HepG2 (cell line): ENCODE measurements around the gene TMEM196. TPM values are rescaled to one million over a fixed set of nuclear protein-coding genes. Genes with fewer than 3 reads are reported as not detected.

Experiments
- ARNT2 ChIP-seq: sonication (generic); formaldehyde crosslinking; IDR thresholded peaks from 2 replicates; pipeline ENCODE4 v1.8.0; 2022; ENCODE audit warnings: mild to moderate bottlenecking, low read depth, missing genetic modification reagents, moderate library complexity
- CEBPG ChIP-seq: IDR thresholded peaks from 2 replicates; pipeline ENCODE4 v1.6.1; 2016
- EEA1 ChIP-seq: sonication (generic); formaldehyde crosslinking; IDR thresholded peaks from 2 replicates; pipeline ENCODE4 v1.5.1; 2020; ENCODE audit warnings: mild to moderate bottlenecking, missing genetic modification reagents, borderline replicate concordance
- ELF4 ChIP-seq: sonication (generic); formaldehyde crosslinking; IDR thresholded peaks from 2 replicates; pipeline ENCODE4 v1.5.0; 2020; ENCODE audit warnings: missing genetic modification reagents, mild to moderate bottlenecking, moderate library complexity, borderline replicate concordance
- FOXK1 ChIP-seq: sonication (generic); formaldehyde crosslinking; IDR thresholded peaks from 2 replicates; pipeline ENCODE4 v1.4.0; 2020; ENCODE audit warnings: low read depth, missing genetic modification reagents, borderline replicate concordance
- GLI4 ChIP-seq: sonication (generic); formaldehyde crosslinking; IDR thresholded peaks from 2 replicates; pipeline ENCODE4 v1.5.1; 2020; ENCODE audit warnings: missing genetic modification reagents, mild to moderate bottlenecking, moderate library complexity, borderline replicate concordance
- HOXA3 ChIP-seq: sonication (generic); formaldehyde crosslinking; IDR thresholded peaks from 2 replicates; pipeline ENCODE4 v1.5.0; 2020; ENCODE audit warnings: missing genetic modification reagents
- HOXA9 ChIP-seq: sonication (generic); formaldehyde crosslinking; IDR thresholded peaks from 2 replicates; pipeline ENCODE4 v1.8.1; 2022; ENCODE audit warnings: missing genetic modification reagents, mild to moderate bottlenecking, moderate library complexity, borderline replicate concordance
- KDM3A ChIP-seq: IDR thresholded peaks from 2 replicates; pipeline ENCODE4 v1.6.1; 2018; ENCODE audit warnings: low read depth, missing compliant biosample characterization
- MATR3 ChIP-seq: sonication (generic); formaldehyde crosslinking; IDR thresholded peaks from 2 replicates; pipeline ENCODE4 v1.4.0; 2020; ENCODE audit warnings: missing genetic modification reagents
- PITX1 ChIP-seq: sonication (generic); formaldehyde crosslinking; IDR thresholded peaks from 2 replicates; pipeline ENCODE4 v1.5.1; 2020; ENCODE audit warnings: mild to moderate bottlenecking, missing genetic modification reagents
- POLR2AphosphoS5 ChIP-seq: IDR thresholded peaks from 2 replicates; pipeline ENCODE4 v1.6.1; 2012; ENCODE audit warnings: low read depth, low read length
- RFX1 ChIP-seq: fragments of 450-650 bp; IDR thresholded peaks from 2 replicates; pipeline ENCODE4 v1.6.1; 2017
- TEF ChIP-seq: sonication (generic); formaldehyde crosslinking; IDR thresholded peaks from 2 replicates; pipeline ENCODE4 v1.5.0; 2020; ENCODE audit warnings: missing genetic modification reagents
- ZFX ChIP-seq: sonication (generic); formaldehyde crosslinking; IDR thresholded peaks from 2 replicates; pipeline ENCODE4 v1.4.0; 2020; ENCODE audit warnings: mild to moderate bottlenecking, low read depth, missing genetic modification reagents, moderate library complexity
- ZKSCAN1 ChIP-seq: fragments of 150-350 bp; IDR thresholded peaks from 2 replicates; pipeline ENCODE4 v1.6.1; 2014; ENCODE audit warnings: low read length
- ZMYM3 ChIP-seq: sonication (generic); formaldehyde crosslinking; IDR thresholded peaks from 2 replicates; pipeline ENCODE4 v1.5.1; 2020; ENCODE audit warnings: mild to moderate bottlenecking, missing genetic modification reagents
- ZNF160 ChIP-seq: sonication (generic); formaldehyde crosslinking; IDR thresholded peaks from 2 replicates; pipeline ENCODE4 v1.8.0; 2022; ENCODE audit warnings: mild to moderate bottlenecking, inconsistent platforms, missing genetic modification reagents
- ZNF230 ChIP-seq: sonication (generic); formaldehyde crosslinking; IDR thresholded peaks from 2 replicates; pipeline ENCODE4 v1.4.0; 2020; ENCODE audit warnings: mild to moderate bottlenecking, missing genetic modification reagents
- ZNF274 ChIP-seq: sonication (generic); formaldehyde crosslinking; IDR thresholded peaks from 2 replicates; pipeline ENCODE4 v1.5.1; 2020; ENCODE audit warnings: mild to moderate bottlenecking, missing genetic modification reagents
- ZNF337 ChIP-seq: sonication (generic); formaldehyde crosslinking; IDR thresholded peaks from 2 replicates; pipeline ENCODE4 v1.5.1; 2020; ENCODE audit warnings: missing genetic modification reagents, low read depth, mild to moderate bottlenecking, borderline replicate concordance
- polyA plus RNA-seq, 8 experiments: library from polyadenylated mRNA; depleted of rRNA in 3 of 8; stranded (reverse) in 7 of 8; unstranded in 1 of 8; fragments of >200 nt; fragmentation: Illumina TruSeq in 4 of 8; extraction: Trizol in 4 of 8; gene quantifications; 2 replicates each; pipeline versions ENCODE4 v1.2.1 to v1.2.3, GENCODE V29; 2011 to 2016; ENCODE audit warnings: low read depth in 4 of 8, missing spikeins in 1 of 8, mixed read lengths in 1 of 8; ENCODE audit not compliant: insufficient read depth in 1 of 8
- total RNA-seq, 5 experiments: library from RNA; depleted of rRNA; stranded (reverse); fragments of >200 nt; fragmentation: Illumina TruSeq; extraction: Trizol; gene quantifications; 2 replicates each; pipeline ENCODE4 v1.2.3, GENCODE V29; 2016; ENCODE audit warnings: low read depth in 1 of 5
- TF ChIP-seq, protein P1 (sequence below): IDR thresholded peaks from 2 replicates; pipeline ENCODE4 v1.4.0; 2020; ENCODE audit warnings: mild to moderate bottlenecking, missing genetic modification reagents
- TF ChIP-seq, protein P2 (sequence below): sonication (generic); formaldehyde crosslinking; conservative IDR thresholded peaks from 2 replicates; pipeline ENCODE4 v1.4.0; 2020; ENCODE audit warnings: missing genetic modification reagents
- TF ChIP-seq, protein P3 (sequence below): sonication (generic); formaldehyde crosslinking; IDR thresholded peaks from 2 replicates; pipeline ENCODE4 v1.8.1; 2023; ENCODE audit warnings: missing genetic modification reagents, mild to moderate bottlenecking, borderline replicate concordance

TMEM196 gene
- total and polyA plus RNA-seq, 2 of the 13 experiments (the other 11 are each of a cell fraction or from before 2014, with no cell fraction given) = not detected

DNA sequence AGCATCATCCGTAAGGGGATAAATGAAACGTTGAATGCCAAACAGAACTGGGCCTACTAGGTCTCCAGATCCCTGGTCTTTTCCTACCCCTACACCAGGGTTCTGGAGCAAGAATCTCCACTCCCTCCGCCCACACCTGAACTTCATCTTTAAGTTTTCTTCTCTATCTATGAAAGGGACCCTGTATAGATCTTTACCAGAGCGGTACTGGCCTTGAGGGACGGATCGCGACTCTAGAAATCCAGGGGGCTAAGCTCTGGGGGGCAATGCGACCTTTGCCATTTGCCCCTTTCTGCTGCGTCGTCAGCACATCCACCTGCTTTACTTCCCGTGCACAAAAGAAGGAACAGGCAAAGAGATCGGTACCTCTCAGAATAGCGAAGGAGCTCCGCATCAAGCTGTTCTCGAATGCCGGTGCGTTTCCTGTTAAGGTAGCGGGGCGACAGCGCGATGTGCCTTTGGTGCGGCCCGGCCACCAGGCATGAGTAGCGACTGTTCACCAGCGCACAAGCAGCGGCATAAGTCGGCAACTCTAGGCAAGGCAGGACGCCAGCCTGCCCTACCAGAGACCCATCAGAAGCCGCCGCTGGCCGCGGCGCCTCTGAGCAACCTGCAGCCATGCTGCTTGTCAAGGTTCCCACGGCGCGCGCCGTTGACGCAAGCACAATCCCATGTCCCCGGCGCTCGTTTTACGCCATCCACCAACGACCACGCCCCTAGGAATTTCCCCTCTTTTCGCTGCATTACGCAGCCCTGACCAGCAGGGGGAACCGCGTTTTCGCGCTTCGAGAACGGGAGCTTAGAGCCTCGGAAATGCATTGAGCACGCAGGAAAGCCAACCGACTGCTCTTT is 64.8 kb downstream of the TMEM196 start, which contains the start of gene POLR1F (continued):
- TF ChIP-seq ZNF230 (peak; percentile 64; the same call in 1 of the 2 replicates), TEF (CRISPR knock-in tag) (no peak), ZMYM3 (no peak), ELF4 (CRISPR knock-in tag) (no peak), ZNF337 (CRISPR knock-in tag) (0 out of 2 replicates have a peak, but pooled peaks have one; percentile 70), ZNF274 (CRISPR knock-in tag) (peak; percentile 87), MATR3 (no peak), KDM3A (CRISPR knock-in tag) (peak; percentile 89), POLR2AphosphoS5 (peak; percentile 84), EEA1 (CRISPR knock-in tag) (no peak), ZFX (peak; percentile 79), RFX1 (no peak), HOXA9 (CRISPR knock-in tag) (peak; percentile 39; the same call in 1 of the 2 replicates), GLI4 (CRISPR knock-in tag) (0 out of 2 replicates have a peak, but pooled peaks have one; percentile 62), PITX1 (peak; percentile 50; the same call in 1 of the 2 replicates), HOXA3 (CRISPR knock-in tag) (peak; percentile 97), CEBPG (CRISPR knock-in tag) (peak; percentile 67), ARNT2 (CRISPR knock-in tag) (peak; percentile 16; the same call in 1 of the 2 replicates), ZKSCAN1 (no peak), ZNF160 (CRISPR knock-in tag) (peak; percentile 31; the same call in 1 of the 2 replicates), FOXK1 (CRISPR knock-in tag) (peak; percentile 92)
- TF ChIP-seq, protein P1, sequence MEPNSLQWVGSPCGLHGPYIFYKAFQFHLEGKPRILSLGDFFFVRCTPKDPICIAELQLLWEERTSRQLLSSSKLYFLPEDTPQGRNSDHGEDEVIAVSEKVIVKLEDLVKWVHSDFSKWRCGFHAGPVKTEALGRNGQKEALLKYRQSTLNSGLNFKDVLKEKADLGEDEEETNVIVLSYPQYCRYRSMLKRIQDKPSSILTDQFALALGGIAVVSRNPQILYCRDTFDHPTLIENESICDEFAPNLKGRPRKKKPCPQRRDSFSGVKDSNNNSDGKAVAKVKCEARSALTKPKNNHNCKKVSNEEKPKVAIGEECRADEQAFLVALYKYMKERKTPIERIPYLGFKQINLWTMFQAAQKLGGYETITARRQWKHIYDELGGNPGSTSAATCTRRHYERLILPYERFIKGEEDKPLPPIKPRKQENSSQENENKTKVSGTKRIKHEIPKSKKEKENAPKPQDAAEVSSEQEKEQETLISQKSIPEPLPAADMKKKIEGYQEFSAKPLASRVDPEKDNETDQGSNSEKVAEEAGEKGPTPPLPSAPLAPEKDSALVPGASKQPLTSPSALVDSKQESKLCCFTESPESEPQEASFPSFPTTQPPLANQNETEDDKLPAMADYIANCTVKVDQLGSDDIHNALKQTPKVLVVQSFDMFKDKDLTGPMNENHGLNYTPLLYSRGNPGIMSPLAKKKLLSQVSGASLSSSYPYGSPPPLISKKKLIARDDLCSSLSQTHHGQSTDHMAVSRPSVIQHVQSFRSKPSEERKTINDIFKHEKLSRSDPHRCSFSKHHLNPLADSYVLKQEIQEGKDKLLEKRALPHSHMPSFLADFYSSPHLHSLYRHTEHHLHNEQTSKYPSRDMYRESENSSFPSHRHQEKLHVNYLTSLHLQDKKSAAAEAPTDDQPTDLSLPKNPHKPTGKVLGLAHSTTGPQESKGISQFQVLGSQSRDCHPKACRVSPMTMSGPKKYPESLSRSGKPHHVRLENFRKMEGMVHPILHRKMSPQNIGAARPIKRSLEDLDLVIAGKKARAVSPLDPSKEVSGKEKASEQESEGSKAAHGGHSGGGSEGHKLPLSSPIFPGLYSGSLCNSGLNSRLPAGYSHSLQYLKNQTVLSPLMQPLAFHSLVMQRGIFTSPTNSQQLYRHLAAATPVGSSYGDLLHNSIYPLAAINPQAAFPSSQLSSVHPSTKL = peak; percentile 71
- TF ChIP-seq, protein P2, sequence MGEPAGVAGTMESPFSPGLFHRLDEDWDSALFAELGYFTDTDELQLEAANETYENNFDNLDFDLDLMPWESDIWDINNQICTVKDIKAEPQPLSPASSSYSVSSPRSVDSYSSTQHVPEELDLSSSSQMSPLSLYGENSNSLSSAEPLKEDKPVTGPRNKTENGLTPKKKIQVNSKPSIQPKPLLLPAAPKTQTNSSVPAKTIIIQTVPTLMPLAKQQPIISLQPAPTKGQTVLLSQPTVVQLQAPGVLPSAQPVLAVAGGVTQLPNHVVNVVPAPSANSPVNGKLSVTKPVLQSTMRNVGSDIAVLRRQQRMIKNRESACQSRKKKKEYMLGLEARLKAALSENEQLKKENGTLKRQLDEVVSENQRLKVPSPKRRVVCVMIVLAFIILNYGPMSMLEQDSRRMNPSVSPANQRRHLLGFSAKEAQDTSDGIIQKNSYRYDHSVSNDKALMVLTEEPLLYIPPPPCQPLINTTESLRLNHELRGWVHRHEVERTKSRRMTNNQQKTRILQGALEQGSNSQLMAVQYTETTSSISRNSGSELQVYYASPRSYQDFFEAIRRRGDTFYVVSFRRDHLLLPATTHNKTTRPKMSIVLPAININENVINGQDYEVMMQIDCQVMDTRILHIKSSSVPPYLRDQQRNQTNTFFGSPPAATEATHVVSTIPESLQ (CRISPR knock-in tag) = 0 out of 2 replicates have a peak, but pooled peaks have one; percentile 46
- TF ChIP-seq, protein P3, sequence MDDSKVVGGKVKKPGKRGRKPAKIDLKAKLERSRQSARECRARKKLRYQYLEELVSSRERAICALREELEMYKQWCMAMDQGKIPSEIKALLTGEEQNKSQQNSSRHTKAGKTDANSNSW = peak; percentile 78; the same call in 1 of the 2 replicates
